ENCODE data around the gene DNAJC18.

The DNAJC18 gene

GRCh38 chr5:139408191-139408590 lies 31.1 kb downstream of the DNAJC18 start:
- in situ Hi-C loops (cut with HindIII; ENCODE audit: low sequenced_read_pairs) = loop anchor here (25.0 kb wide), 1 partner anchor 354 kb away; no protein-coding TSS in a partner anchor

- in situ Hi-C loops (cut with HindIII; ENCODE audit: low sequenced_read_pairs) = loop anchor here (25.0 kb wide), 1 partner anchor 355 kb away; no protein-coding TSS in a partner anchor
Measured at GRCh38 chr5:139407517-139407916, 31.8 kb downstream of the DNAJC18 start.

- in situ Hi-C loops (cut with HindIII; ENCODE audit: low sequenced_read_pairs) = loop anchor here (25.0 kb wide), 1 partner anchor 355 kb away; no protein-coding TSS in a partner anchor
Measured at GRCh38 chr5:139406963-139407362, 32.4 kb downstream of the DNAJC18 start.

- in situ Hi-C loops (cut with HindIII; ENCODE audit: low sequenced_read_pairs) = loop anchor here (25.0 kb wide), 1 partner anchor 358 kb away; no protein-coding TSS in a partner anchor
Measured at GRCh38 chr5:139404484-139404840, 34.9 kb downstream of the DNAJC18 start.

- in situ Hi-C loops (cut with HindIII; ENCODE audit: low sequenced_read_pairs) = loop anchor here (25.0 kb wide), 1 partner anchor 358 kb away; no protein-coding TSS in a partner anchor
Measured at GRCh38 chr5:139403787-139404483, 35.4 kb downstream of the DNAJC18 start, which contains the start of gene SPATA24. SPATA24 (minus strand) TSS chr5:139404089; CDS start chr5:139404060, 29 bp downstream.

GRCh38 chr5:139403418-139403786 lies 35.9 kb downstream of the DNAJC18 start:
- in situ Hi-C loops (cut with HindIII; ENCODE audit: low sequenced_read_pairs) = loop anchor here (25.0 kb wide), 1 partner anchor 359 kb away; no protein-coding TSS in a partner anchor

GRCh38 chr5:139402561-139403158 lies 36.7 kb downstream of the DNAJC18 start:
- in situ Hi-C loops (cut with HindIII; ENCODE audit: low sequenced_read_pairs) = loop anchor here (25.0 kb wide), 1 partner anchor 360 kb away; no protein-coding TSS in a partner anchor

GRCh38 chr5:139401546-139401945 lies 37.8 kb downstream of the DNAJC18 start:
- in situ Hi-C loops (cut with HindIII; ENCODE audit: low sequenced_read_pairs) = loop anchor here (25.0 kb wide), 1 partner anchor 361 kb away; no protein-coding TSS in a partner anchor

- in situ Hi-C loops (cut with HindIII; ENCODE audit: low sequenced_read_pairs) = loop anchor here (25.0 kb wide), 1 partner anchor 363 kb away; no protein-coding TSS in a partner anchor
Measured at GRCh38 chr5:139399501-139400121, 39.7 kb downstream of the DNAJC18 start.

GRCh38 chr5:139397921-139398320 lies 41.4 kb downstream of the DNAJC18 start:
- in situ Hi-C loops (cut with HindIII; ENCODE audit: low sequenced_read_pairs) = no loop called here

GRCh38 chr5:139396691-139397090 lies 42.6 kb downstream of the DNAJC18 start:
- in situ Hi-C loops (cut with HindIII; ENCODE audit: low sequenced_read_pairs) = no loop called here

GRCh38 chr5:139395844-139396640 lies 43.3 kb downstream of the DNAJC18 start:
- in situ Hi-C loops (cut with HindIII; ENCODE audit: low sequenced_read_pairs) = no loop called here

GRCh38 chr5:139394654-139395566 lies 44.4 kb downstream of the DNAJC18 start, which contains the start of gene PROB1:
PROB1 (minus strand) TSS chr5:139395104; CDS start chr5:139395081, 23 bp downstream.
- in situ Hi-C loops (cut with HindIII; ENCODE audit: low sequenced_read_pairs) = no loop called here

- in situ Hi-C loops (cut with HindIII; ENCODE audit: low sequenced_read_pairs) = no loop called here
Measured at GRCh38 chr5:139394123-139394653, 45.1 kb downstream of the DNAJC18 start.

- in situ Hi-C loops (cut with HindIII; ENCODE audit: low sequenced_read_pairs) = no loop called here
Measured at GRCh38 chr5:139393497-139394122, 45.7 kb downstream of the DNAJC18 start.

- in situ Hi-C loops (cut with HindIII; ENCODE audit: low sequenced_read_pairs) = no loop called here
Measured at GRCh38 chr5:139392678-139393496, 46.4 kb downstream of the DNAJC18 start.

- in situ Hi-C loops (cut with HindIII; ENCODE audit: low sequenced_read_pairs) = no loop called here
Measured at GRCh38 chr5:139392324-139392677, 47.0 kb downstream of the DNAJC18 start.

Measured in DLD1 (cell line).